GM12878 (cell line): Measurements from ENCODE around the gene CPLX4. TPM values are rescaled to one million over a fixed set of nuclear protein-coding genes. Genes with fewer than 3 reads are reported as not detected.
A peak's percentile ranks its signal among the peaks of the same experiment; 100 is the strongest.

Experiments used
- ATAC-seq: fragments of 200-7000 bp; cut with Tn5 transposase; 3 replicates; pipeline ENCODE4 v1.9.1; 2020; ENCODE audit warnings: mild to moderate bottlenecking, moderate library complexity
- BruUV-seq: library from RNA; stranded (reverse); fragments of 400-500 nt; replicated peaks from 2 replicates; lab custom pipeline; 2021; lab: Mats Ljungman, UMichigan
- CTCF ChIA-PET: fragments of 300-600 bp; sonication (Branson Sonifier 250); formaldehyde crosslinking; extraction: SDS; loops from one replicate; lab custom pipeline; 2021; ENCODE audit warnings: inconsistent platforms; lab: Yijun Ruan, JAX
- POLR2A ChIA-PET: fragments of 350-600 bp; formaldehyde crosslinking; extraction: SDS; loops from one replicate; lab custom pipeline; 2021; ENCODE audit warnings: inconsistent platforms; lab: Charles Lee
- RAD21 ChIA-PET: fragments of 300-600 bp; sonication (Branson Sonifier 250); formaldehyde crosslinking; loops from one replicate; lab custom pipeline; 2023; ENCODE audit warnings: antibody characterized with exemption; ENCODE audit not compliant: unreplicated experiment; lab: Charles Lee
- SMC1A ChIA-PET: fragments of 300-600 bp; sonication (Branson Sonifier 250); formaldehyde crosslinking; loops from one replicate; lab custom pipeline; 2023; ENCODE audit not compliant: unreplicated experiment, uncharacterized antibody; lab: Charles Lee
- DNase-seq: peaks from one replicate; pipeline ENCODE4 v3.0.0-alpha.2; 2011; ENCODE audit warnings: low read depth, low spot score
- FAIRE-seq: peaks from 3 replicates; lab custom pipeline; 2011; peaks lifted over from hg19 to GRCh38; lab: Jason Lieb, UNC
- H2AFZ ChIP-seq: 2 replicates; pipeline ENCODE4 v1.6.0; 2011; ENCODE audit warnings: low read depth, low read length, control low read depth; ENCODE audit not compliant: control insufficient read depth
- H3K27ac ChIP-seq: 2 replicates; pipeline ENCODE4 v1.5.1; 2011; ENCODE audit warnings: control low read depth; ENCODE audit not compliant: control insufficient read depth, insufficient read depth
- H3K27me3 ChIP-seq, 2 experiments: replicated peaks in 1 of 2; 2 replicates each; pipeline versions ENCODE4 v1.6.0 to v1.6.1; 2011; ENCODE audit warnings: low read length in 1 of 2; ENCODE audit not compliant: control insufficient read depth in 2 of 2, insufficient read depth in 2 of 2
- H3K36me3 ChIP-seq, 2 experiments: 2 replicates each; pipeline ENCODE4 v1.5.1; 2011; ENCODE audit warnings: low read length in 1 of 2; ENCODE audit not compliant: control insufficient read depth in 2 of 2, insufficient read depth in 2 of 2
- H3K4me1 ChIP-seq: 2 replicates; pipeline ENCODE4 v1.6.1; 2011; ENCODE audit warnings: mild to moderate bottlenecking, low read length, moderate library complexity, mixed read lengths; ENCODE audit not compliant: control insufficient read depth, insufficient read depth
- H3K4me2 ChIP-seq: 2 replicates; pipeline ENCODE4 v1.6.0; 2011; ENCODE audit warnings: control low read depth; ENCODE audit not compliant: control insufficient read depth, insufficient read depth
- H3K4me3 ChIP-seq: fragments of 200-600 bp; sonication (generic); 2 replicates; pipeline ENCODE4 v1.5.1; 2016
- H3K79me2 ChIP-seq: 2 replicates; pipeline ENCODE4 v1.6.0; 2011; ENCODE audit warnings: low read length; ENCODE audit not compliant: control insufficient read depth, insufficient read depth
- H3K9ac ChIP-seq: 2 replicates; pipeline ENCODE4 v1.8.0; 2011; ENCODE audit warnings: low read length, control low read depth, mixed read lengths; ENCODE audit not compliant: control insufficient read depth, insufficient read depth
- H3K9me3 ChIP-seq: replicated peaks from 3 replicates; pipeline ENCODE4 v1.5.1; 2011; ENCODE audit warnings: mild to moderate bottlenecking, low read length; ENCODE audit not compliant: control insufficient read depth, insufficient read depth
- H4K20me1 ChIP-seq: 2 replicates; pipeline ENCODE4 v1.6.0; 2011; ENCODE audit not compliant: control insufficient read depth, insufficient read depth
- CEBPB ChIP-seq, 2 experiments: fragments of 150-350 bp in 1 of 2; IDR thresholded peaks; 2 replicates each; pipeline ENCODE4 v1.6.1; 2012 to 2014; ENCODE audit warnings: low read depth in 2 of 2, low read length in 2 of 2, borderline replicate concordance in 1 of 2, inconsistent platforms in 1 of 2
- CHD2 ChIP-seq: IDR thresholded peaks from 2 replicates; pipeline ENCODE4 v1.6.1; 2011; ENCODE audit warnings: low read depth, low read length, improper control_type of control experiment, borderline replicate concordance
- IRF4 ChIP-seq: IDR thresholded peaks from 2 replicates; pipeline ENCODE4 v1.6.1; 2011; ENCODE audit warnings: low read depth, low read length
- JUNB ChIP-seq: IDR thresholded peaks from 2 replicates; pipeline ENCODE4 v1.6.1; 2016; ENCODE audit warnings: antibody characterized with exemption, mild to moderate bottlenecking
- MEF2B ChIP-seq: fragments of 450-650 bp; IDR thresholded peaks from 2 replicates; pipeline ENCODE4 v1.6.1; 2018; ENCODE audit warnings: mild to moderate bottlenecking, moderate library complexity; ENCODE audit not compliant: partially characterized antibody, poor library complexity, severe bottlenecking
- MTA3 ChIP-seq: IDR thresholded peaks from 2 replicates; pipeline ENCODE4 v1.6.1; 2012; ENCODE audit warnings: low read length, inconsistent platforms, borderline replicate concordance
- PML ChIP-seq: IDR thresholded peaks from 2 replicates; pipeline ENCODE4 v1.6.1; 2012; ENCODE audit warnings: low read length, inconsistent platforms
- RELA ChIP-seq: fragments of 450-650 bp; IDR thresholded peaks from 2 replicates; pipeline ENCODE4 v1.8.0; 2014; ENCODE audit warnings: borderline replicate concordance; ENCODE audit not compliant: partially characterized antibody
- SPI1 ChIP-seq: IDR thresholded peaks from 2 replicates; pipeline ENCODE4 v1.6.1; 2011; ENCODE audit warnings: low read depth, mild to moderate bottlenecking, low read length, moderate library complexity, borderline replicate concordance; ENCODE audit not compliant: insufficient read depth
- ZNF24 ChIP-seq: fragments of 450-650 bp; IDR thresholded peaks from 2 replicates; pipeline ENCODE4 v1.6.1; 2017; ENCODE audit warnings: antibody characterized with exemption, mild to moderate bottlenecking
- ZZZ3 ChIP-seq: IDR thresholded peaks from 2 replicates; pipeline ENCODE4 v1.6.1; 2011; ENCODE audit warnings: low read depth; ENCODE audit not compliant: control insufficient read depth, insufficient read length
- WGBS: methylation state at CpG from one replicate; pipeline ENCODE4 v1.1.6; 2016; ENCODE audit warnings: low lambda C conversion rate; ENCODE audit not compliant: insufficient replicate concordance, insufficient coverage; ENCODE audit errors: missing lambda C conversion rate; 5-methylcytosine and 5-hydroxymethylcytosine counted together
- in situ Hi-C: fragments of 300-500 bp; cut with MboI; formaldehyde crosslinking; loops from 9 replicates; pipeline ENCODE4 v1.14.3; 2018; ENCODE audit warnings: mixed read lengths
- intact Hi-C: fragments of 100-400 bp; cut with micrococcal nuclease; formaldehyde crosslinking; loops from one replicate; pipeline ENCODE4 v1.14.2; 2022; ENCODE audit not compliant: unreplicated experiment
- polyA plus RNA-seq, 11 experiments: library from polyadenylated mRNA; depleted of rRNA in 4 of 11; unstranded in 6 of 11; stranded (reverse) in 5 of 11; fragments of >200 nt; fragmentation: Nextera tagmentation in 4 of 11; fragmentation: Illumina TruSeq in 1 of 11; extraction: Ambion mirVana in 4 of 11; extraction: Trizol in 1 of 11; gene quantifications; 1 replicate in 1 of 11; 2 replicates in 10 of 11; pipeline versions ENCODE4 v1.2.1 to v1.2.3, GENCODE V29; 2011 to 2016; ENCODE audit warnings: inconsistent platforms in 2 of 11, missing spikeins in 2 of 11, low read depth in 1 of 11
- total RNA-seq, 4 experiments: library from RNA; depleted of rRNA in 3 of 4; stranded (reverse); fragments of >200 nt in 3 of 4; fragmentation: Illumina TruSeq in 1 of 4; extraction: Trizol in 1 of 4; gene quantifications; 2 replicates each; pipeline versions ENCODE4 v1.2.1 to v1.2.3, GENCODE V29; 2013 to 2021
- TF ChIP-seq, protein P1 (sequence below): fragments of 450-650 bp; IDR thresholded peaks from 2 replicates; pipeline ENCODE4 v1.6.1; 2016; ENCODE audit warnings: mild to moderate bottlenecking
- TF ChIP-seq, protein P2 (sequence below): fragments of 450-650 bp; IDR thresholded peaks from 2 replicates; pipeline ENCODE4 v1.6.1; 2014; ENCODE audit warnings: mild to moderate bottlenecking
- TF ChIP-seq, protein P3 (sequence below): IDR thresholded peaks from 2 replicates; pipeline ENCODE4 v1.6.1; 2011; ENCODE audit warnings: mild to moderate bottlenecking, low read depth, low read length, moderate library complexity; ENCODE audit not compliant: insufficient replicate concordance

Gene CPLX4
- total and polyA plus RNA-seq, 10 of the 15 experiments (the other 5 are each of a cell fraction or from before 2014, with no cell fraction given) = not detected

DNA sequence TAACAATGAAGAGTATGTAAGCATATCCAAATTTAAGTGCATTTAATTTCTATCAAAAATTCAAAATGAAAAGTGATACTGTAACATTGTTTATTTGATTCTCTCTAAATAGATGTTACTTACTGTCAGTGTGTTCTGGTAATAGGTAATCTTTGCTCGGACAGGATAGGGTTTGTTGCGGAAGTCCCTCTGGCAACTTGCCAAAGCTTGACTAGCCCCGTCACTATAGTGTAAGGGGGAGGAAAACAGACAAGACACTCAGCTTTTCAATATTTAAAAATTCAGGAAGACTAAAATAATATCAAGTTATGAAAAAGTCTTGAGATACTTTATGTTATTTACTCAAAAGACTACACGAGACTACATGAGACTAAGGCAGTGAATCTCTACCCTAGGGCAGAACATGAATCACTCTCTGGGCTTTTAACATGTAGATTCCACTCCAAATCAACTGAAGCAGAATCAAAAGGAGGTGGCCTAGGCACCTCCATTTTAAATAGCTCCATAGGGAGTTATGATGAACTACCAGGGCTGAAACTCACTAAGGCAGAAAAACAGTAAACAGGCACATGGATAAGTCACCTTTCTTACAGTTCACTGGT, 34.7 kb upstream of the CPLX4 start (continued):
- TF ChIP-seq, protein P1, sequence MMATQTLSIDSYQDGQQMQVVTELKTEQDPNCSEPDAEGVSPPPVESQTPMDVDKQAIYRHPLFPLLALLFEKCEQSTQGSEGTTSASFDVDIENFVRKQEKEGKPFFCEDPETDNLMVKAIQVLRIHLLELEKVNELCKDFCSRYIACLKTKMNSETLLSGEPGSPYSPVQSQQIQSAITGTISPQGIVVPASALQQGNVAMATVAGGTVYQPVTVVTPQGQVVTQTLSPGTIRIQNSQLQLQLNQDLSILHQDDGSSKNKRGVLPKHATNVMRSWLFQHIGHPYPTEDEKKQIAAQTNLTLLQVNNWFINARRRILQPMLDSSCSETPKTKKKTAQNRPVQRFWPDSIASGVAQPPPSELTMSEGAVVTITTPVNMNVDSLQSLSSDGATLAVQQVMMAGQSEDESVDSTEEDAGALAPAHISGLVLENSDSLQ = no peak
- TF ChIP-seq RELA = no peak
- TF ChIP-seq ZNF24 = no peak
- TF ChIP-seq JUNB = no peak
- no peak for TF ChIP-seq MEF2B
- TF ChIP-seq MTA3 = no peak
- no peak for TF ChIP-seq IRF4
- TF ChIP-seq, protein P2, sequence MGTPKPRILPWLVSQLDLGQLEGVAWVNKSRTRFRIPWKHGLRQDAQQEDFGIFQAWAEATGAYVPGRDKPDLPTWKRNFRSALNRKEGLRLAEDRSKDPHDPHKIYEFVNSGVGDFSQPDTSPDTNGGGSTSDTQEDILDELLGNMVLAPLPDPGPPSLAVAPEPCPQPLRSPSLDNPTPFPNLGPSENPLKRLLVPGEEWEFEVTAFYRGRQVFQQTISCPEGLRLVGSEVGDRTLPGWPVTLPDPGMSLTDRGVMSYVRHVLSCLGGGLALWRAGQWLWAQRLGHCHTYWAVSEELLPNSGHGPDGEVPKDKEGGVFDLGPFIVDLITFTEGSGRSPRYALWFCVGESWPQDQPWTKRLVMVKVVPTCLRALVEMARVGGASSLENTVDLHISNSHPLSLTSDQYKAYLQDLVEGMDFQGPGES = no peak
- TF ChIP-seq PML = no peak
- TF ChIP-seq ZZZ3 = no peak

DNA sequence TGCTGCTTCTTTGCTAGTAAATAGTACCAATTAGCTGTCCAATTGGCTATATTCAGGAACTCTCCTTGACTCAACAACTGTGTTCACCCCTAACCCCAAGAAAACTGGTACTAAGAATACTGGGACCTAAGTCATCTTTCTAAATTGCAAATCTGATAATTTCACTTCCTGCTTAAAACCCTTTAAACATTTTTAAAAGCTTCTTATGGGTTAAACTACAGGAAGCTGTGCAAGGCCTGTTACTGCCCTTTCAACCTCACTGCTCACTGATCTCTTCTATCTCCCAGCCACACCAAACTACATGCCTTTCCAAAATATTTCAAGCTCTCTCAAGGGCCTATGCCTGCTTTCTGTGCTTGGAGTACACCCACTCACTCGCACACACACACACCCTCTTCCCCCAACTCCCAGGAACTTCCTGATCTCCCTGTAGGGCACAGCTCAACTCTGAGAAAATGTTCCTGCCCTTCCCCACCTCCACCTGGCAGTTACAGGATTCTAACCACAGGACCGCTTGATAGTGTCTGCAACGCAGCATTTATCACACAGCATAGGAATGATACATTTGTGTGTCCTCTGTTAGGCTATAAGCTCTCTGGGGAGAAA, 33.9 kb upstream of the CPLX4 start:
- H3K36me3 ChIP-seq = peaks cover 5 to 44% of the 10 kb centered on the region in 2 experiments
- in situ Hi-C loops (no loop called here), intact Hi-C loops (loop anchor here (10.0 kb wide), 1 partner anchor 552 kb away; no protein-coding TSS in a partner anchor)
- WGBS = 65% methylated on average over 3 of the region's 3 CpGs
- no TSS peak for BruUV-seq
- H2AFZ ChIP-seq = no peak overlapping the region
- RAD21 ChIA-PET = interaction anchor here (1.5 to 1.6 kb wide), 2 partner anchors 34 to 584 kb away, joined by 3 read pairs; partner anchors contain the start of gene CPLX4
- 0 out of 2 replicates have a peak, but pooled peaks have one; percentile 8 for TF ChIP-seq SPI1
- TF ChIP-seq MTA3 = no peak
- TF ChIP-seq, protein P3, sequence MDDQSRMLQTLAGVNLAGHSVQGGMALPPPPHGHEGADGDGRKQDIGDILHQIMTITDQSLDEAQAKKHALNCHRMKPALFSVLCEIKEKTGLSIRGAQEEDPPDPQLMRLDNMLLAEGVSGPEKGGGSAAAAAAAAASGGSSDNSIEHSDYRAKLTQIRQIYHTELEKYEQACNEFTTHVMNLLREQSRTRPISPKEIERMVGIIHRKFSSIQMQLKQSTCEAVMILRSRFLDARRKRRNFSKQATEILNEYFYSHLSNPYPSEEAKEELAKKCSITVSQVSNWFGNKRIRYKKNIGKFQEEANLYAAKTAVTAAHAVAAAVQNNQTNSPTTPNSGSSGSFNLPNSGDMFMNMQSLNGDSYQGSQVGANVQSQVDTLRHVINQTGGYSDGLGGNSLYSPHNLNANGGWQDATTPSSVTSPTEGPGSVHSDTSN = no peak
- TF ChIP-seq CHD2 = no peak
- no peak for TF ChIP-seq CEBPB (IDR thresholded peaks at IDR 0.05; ENCODE audit: borderline replicate concordance in 1 of 2, low read depth in 2 of 2, low read length in 2 of 2)
- TF ChIP-seq, all 136 proteins: peak for 1
- no peak for FAIRE-seq
- peak; percentile 65 for ATAC-seq
- H3K4me3 ChIP-seq = no peak overlapping the region
- no peaks in the 10 kb centered on the region for H3K9me3 ChIP-seq
- POLR2A ChIA-PET = no interaction called here
- CTCF ChIA-PET = interaction anchor here (1.1 to 2.1 kb wide), 5 partner anchors 9 to 124 kb away, joined by 3 to 12 read pairs (median 3); partner anchors contain the start of gene CPLX4
- H3K27ac ChIP-seq = peak overlapping the region; percentile 29; the same call in 1 of the 2 replicates
- H4K20me1 ChIP-seq = no peaks in the 10 kb centered on the region
- H3K27me3 ChIP-seq = no peaks in the 10 kb centered on the region
- no peak for DNase-seq
- peaks cover 8% of the 10 kb centered on the region for H3K4me1 ChIP-seq
- SMC1A ChIA-PET = interaction anchor here (0.9 to 1.4 kb wide), 6 partner anchors 9 to 50 kb away, joined by 3 to 6 read pairs (median 4); no protein-coding TSS in a partner anchor
- H3K9ac ChIP-seq = no peak overlapping the region
- H3K4me2 ChIP-seq = peak overlapping the region; percentile 56; the same call in 1 of the 2 replicates
- peaks cover 29% of the 10 kb centered on the region for H3K79me2 ChIP-seq
